ENCODE results near the gene C2orf66.

The C2orf66 gene

GRCh38 chr2:196758474-196759377 is 50.4 kb downstream of the C2orf66 start:
- DNase-seq: no peak

Data from CD4-positive, alpha-beta T cell treated with Interleukin-4 for 4 hours (primary cell).